GM12878 (cell line): ENCODE measurements around the gene CYP46A1. TPM values are rescaled to one million over a fixed set of nuclear protein-coding genes. Genes with fewer than 3 reads are reported as not detected.

Source experiments
- ATAC-seq: fragments of 200-7000 bp; cut with Tn5 transposase; 3 replicates; pipeline ENCODE4 v1.9.1; 2020; ENCODE audit warnings: mild to moderate bottlenecking, moderate library complexity
- BruUV-seq: library from RNA; stranded (reverse); fragments of 400-500 nt; replicated peaks from 2 replicates; lab custom pipeline; 2021; lab: Mats Ljungman, UMichigan
- CTCF ChIA-PET: fragments of 300-600 bp; sonication (Branson Sonifier 250); formaldehyde crosslinking; extraction: SDS; loops from one replicate; lab custom pipeline; 2021; ENCODE audit warnings: inconsistent platforms; lab: Yijun Ruan, JAX
- POLR2A ChIA-PET: fragments of 350-600 bp; formaldehyde crosslinking; extraction: SDS; loops from one replicate; lab custom pipeline; 2021; ENCODE audit warnings: inconsistent platforms; lab: Charles Lee
- RAD21 ChIA-PET: fragments of 300-600 bp; sonication (Branson Sonifier 250); formaldehyde crosslinking; loops from one replicate; lab custom pipeline; 2023; ENCODE audit warnings: antibody characterized with exemption; ENCODE audit not compliant: unreplicated experiment; lab: Charles Lee
- SMC1A ChIA-PET: fragments of 300-600 bp; sonication (Branson Sonifier 250); formaldehyde crosslinking; loops from one replicate; lab custom pipeline; 2023; ENCODE audit not compliant: unreplicated experiment, uncharacterized antibody; lab: Charles Lee
- DNase-seq: peaks from one replicate; pipeline ENCODE4 v3.0.0-alpha.2; 2011; ENCODE audit warnings: low read depth, low spot score
- FAIRE-seq: peaks from 3 replicates; lab custom pipeline; 2011; peaks lifted over from hg19 to GRCh38; lab: Jason Lieb, UNC
- H2AFZ ChIP-seq: 2 replicates; pipeline ENCODE4 v1.6.0; 2011; ENCODE audit warnings: low read depth, low read length, control low read depth; ENCODE audit not compliant: control insufficient read depth
- H3K27ac ChIP-seq: 2 replicates; pipeline ENCODE4 v1.5.1; 2011; ENCODE audit warnings: control low read depth; ENCODE audit not compliant: control insufficient read depth, insufficient read depth
- H3K27me3 ChIP-seq, 2 experiments: replicated peaks in 1 of 2; 2 replicates each; pipeline versions ENCODE4 v1.6.0 to v1.6.1; 2011; ENCODE audit warnings: low read length in 1 of 2; ENCODE audit not compliant: control insufficient read depth in 2 of 2, insufficient read depth in 2 of 2
- H3K36me3 ChIP-seq, 2 experiments: 2 replicates each; pipeline ENCODE4 v1.5.1; 2011; ENCODE audit warnings: low read length in 1 of 2; ENCODE audit not compliant: control insufficient read depth in 2 of 2, insufficient read depth in 2 of 2
- H3K4me1 ChIP-seq: 2 replicates; pipeline ENCODE4 v1.6.1; 2011; ENCODE audit warnings: mild to moderate bottlenecking, low read length, moderate library complexity, mixed read lengths; ENCODE audit not compliant: control insufficient read depth, insufficient read depth
- H3K4me2 ChIP-seq: 2 replicates; pipeline ENCODE4 v1.6.0; 2011; ENCODE audit warnings: control low read depth; ENCODE audit not compliant: control insufficient read depth, insufficient read depth
- H3K4me3 ChIP-seq: fragments of 200-600 bp; sonication (generic); 2 replicates; pipeline ENCODE4 v1.5.1; 2016
- H3K79me2 ChIP-seq: 2 replicates; pipeline ENCODE4 v1.6.0; 2011; ENCODE audit warnings: low read length; ENCODE audit not compliant: control insufficient read depth, insufficient read depth
- H3K9ac ChIP-seq: 2 replicates; pipeline ENCODE4 v1.8.0; 2011; ENCODE audit warnings: low read length, control low read depth, mixed read lengths; ENCODE audit not compliant: control insufficient read depth, insufficient read depth
- H3K9me3 ChIP-seq: replicated peaks from 3 replicates; pipeline ENCODE4 v1.5.1; 2011; ENCODE audit warnings: mild to moderate bottlenecking, low read length; ENCODE audit not compliant: control insufficient read depth, insufficient read depth
- H4K20me1 ChIP-seq: 2 replicates; pipeline ENCODE4 v1.6.0; 2011; ENCODE audit not compliant: control insufficient read depth, insufficient read depth
- ASH2L ChIP-seq: fragments of 300-600, 200-600 bp; sonication (generic); IDR thresholded peaks from 2 replicates; pipeline ENCODE4 v1.6.1; 2017; ENCODE audit warnings: low read depth, mild to moderate bottlenecking, borderline replicate concordance
- BCL3 ChIP-seq: IDR thresholded peaks from 2 replicates; pipeline ENCODE4 v1.6.1; 2011; ENCODE audit warnings: borderline replicate concordance, low read depth, mild to moderate bottlenecking, moderate library complexity, low read length; ENCODE audit not compliant: insufficient read depth, poor library complexity, severe bottlenecking
- CBFB ChIP-seq: IDR thresholded peaks from 2 replicates; pipeline ENCODE4 v1.6.1; 2016; ENCODE audit warnings: antibody characterized with exemption, low read depth
- CBX3 ChIP-seq: fragments of 200-600 bp; sonication (generic); IDR thresholded peaks from 2 replicates; pipeline ENCODE4 v1.6.1; 2016; ENCODE audit warnings: low read depth, borderline replicate concordance
- CREM ChIP-seq: IDR thresholded peaks from 2 replicates; pipeline ENCODE4 v1.6.1; 2014; ENCODE audit warnings: antibody characterized with exemption, low read depth
- ETV6 ChIP-seq, 2 experiments: fragments of 450-650 bp in 1 of 2; IDR thresholded peaks in 1 of 2; conservative IDR thresholded peaks in 1 of 2; 2 replicates each; pipeline ENCODE4 v1.6.1; 2014; ENCODE audit warnings: antibody characterized with exemption in 1 of 2, borderline replicate concordance in 1 of 2, low read depth in 1 of 2, mild to moderate bottlenecking in 1 of 2, moderate library complexity in 1 of 2
- HCFC1 ChIP-seq: fragments of 150-350 bp; IDR thresholded peaks from 2 replicates; pipeline ENCODE4 v1.6.1; 2014; ENCODE audit warnings: low read length
- HDAC2 ChIP-seq: fragments of 200-600 bp; sonication (generic); IDR thresholded peaks from 2 replicates; pipeline ENCODE4 v1.6.1; 2017
- JUND ChIP-seq: IDR thresholded peaks from 2 replicates; pipeline ENCODE4 v1.6.1; 2012; ENCODE audit warnings: low read depth, mild to moderate bottlenecking, low read length, improper control_type of control experiment, moderate library complexity
- KDM1A ChIP-seq: fragments of 200-600 bp; sonication (generic); IDR thresholded peaks from 2 replicates; pipeline ENCODE4 v1.6.1; 2016; ENCODE audit warnings: borderline replicate concordance
- KLF5 ChIP-seq: fragments of 450-650 bp; IDR thresholded peaks from 2 replicates; pipeline ENCODE4 v1.6.1; 2014; ENCODE audit warnings: mild to moderate bottlenecking; ENCODE audit not compliant: partially characterized antibody
- MEF2B ChIP-seq: fragments of 450-650 bp; IDR thresholded peaks from 2 replicates; pipeline ENCODE4 v1.6.1; 2018; ENCODE audit warnings: mild to moderate bottlenecking, moderate library complexity; ENCODE audit not compliant: partially characterized antibody, poor library complexity, severe bottlenecking
- PBX3 ChIP-seq: IDR thresholded peaks from 2 replicates; pipeline ENCODE4 v1.6.1; 2011; ENCODE audit warnings: mild to moderate bottlenecking, low read depth, low read length, moderate library complexity; ENCODE audit not compliant: insufficient replicate concordance
- POLR2A ChIP-seq: IDR thresholded peaks from 2 replicates; pipeline ENCODE4 v1.6.1; 2011; ENCODE audit warnings: low read depth, mild to moderate bottlenecking, low read length
- POLR2AphosphoS5 ChIP-seq: IDR thresholded peaks from 2 replicates; pipeline ENCODE4 v1.6.1; 2011; ENCODE audit warnings: mild to moderate bottlenecking, low read length, inconsistent platforms
- POU2F2 ChIP-seq: IDR thresholded peaks from 3 replicates; pipeline ENCODE4 v1.6.1; 2011; ENCODE audit warnings: low read depth, mild to moderate bottlenecking, low read length, borderline replicate concordance
- RBBP5 ChIP-seq: fragments of 200-600 bp; sonication (generic); conservative IDR thresholded peaks from 2 replicates; pipeline ENCODE4 v1.6.1; 2016
- SMAD5 ChIP-seq: IDR thresholded peaks from 2 replicates; pipeline ENCODE4 v1.6.1; 2016; ENCODE audit warnings: antibody characterized with exemption, low read depth
- ZNF687 ChIP-seq: fragments of 450-650 bp; IDR thresholded peaks from 2 replicates; pipeline ENCODE4 v1.6.1; 2017; ENCODE audit warnings: mild to moderate bottlenecking, moderate library complexity
- WGBS: methylation state at CpG from one replicate; pipeline ENCODE4 v1.1.6; 2016; ENCODE audit warnings: low lambda C conversion rate; ENCODE audit not compliant: insufficient replicate concordance, insufficient coverage; ENCODE audit errors: missing lambda C conversion rate; 5-methylcytosine and 5-hydroxymethylcytosine counted together
- in situ Hi-C: fragments of 300-500 bp; cut with MboI; formaldehyde crosslinking; loops from 9 replicates; pipeline ENCODE4 v1.14.3; 2018; ENCODE audit warnings: mixed read lengths
- intact Hi-C: fragments of 100-400 bp; cut with micrococcal nuclease; formaldehyde crosslinking; loops from one replicate; pipeline ENCODE4 v1.14.2; 2022; ENCODE audit not compliant: unreplicated experiment
- polyA plus RNA-seq, 11 experiments: library from polyadenylated mRNA; depleted of rRNA in 4 of 11; unstranded in 6 of 11; stranded (reverse) in 5 of 11; fragments of >200 nt; fragmentation: Nextera tagmentation in 4 of 11; fragmentation: Illumina TruSeq in 1 of 11; extraction: Ambion mirVana in 4 of 11; extraction: Trizol in 1 of 11; gene quantifications; 1 replicate in 1 of 11; 2 replicates in 10 of 11; pipeline versions ENCODE4 v1.2.1 to v1.2.3, GENCODE V29; 2011 to 2016; ENCODE audit warnings: inconsistent platforms in 2 of 11, missing spikeins in 2 of 11, low read depth in 1 of 11
- total RNA-seq, 4 experiments: library from RNA; depleted of rRNA in 3 of 4; stranded (reverse); fragments of >200 nt in 3 of 4; fragmentation: Illumina TruSeq in 1 of 4; extraction: Trizol in 1 of 4; gene quantifications; 2 replicates each; pipeline versions ENCODE4 v1.2.1 to v1.2.3, GENCODE V29; 2013 to 2021

CYP46A1 gene
- total and polyA plus RNA-seq, 10 of the 15 experiments (the other 5 are each of a cell fraction or from before 2014, with no cell fraction given), result 0.04 to 0.11 TPM; not detected in 8

- RAD21 ChIA-PET, result no interaction called here
- CTCF ChIA-PET, result no interaction called here
- TF ChIP-seq CBX3, result no peak
- TF ChIP-seq KDM1A, result no peak
- TF ChIP-seq BCL3, result no peak
- TF ChIP-seq POLR2A, result no peak
- TF ChIP-seq CREM, result no peak
- no peak for TF ChIP-seq MEF2B
- no peak for TF ChIP-seq ZNF687
- TF ChIP-seq HCFC1, result no peak
- no peak for TF ChIP-seq JUND
- no peak for TF ChIP-seq CBFB
- TF ChIP-seq POU2F2, result no peak
- no peak for TF ChIP-seq SMAD5
- no peak for TF ChIP-seq PBX3
- no peak for TF ChIP-seq HDAC2
- TF ChIP-seq RBBP5, result no peak
- TF ChIP-seq ASH2L, result no peak
- no peak for TF ChIP-seq ETV6 (conservative IDR thresholded peaks at IDR 0.05 in 1 of 2, IDR thresholded peaks at IDR 0.05 in 1 of 2; ENCODE audit: borderline replicate concordance in 1 of 2, low read depth in 1 of 2)
- TF ChIP-seq POLR2AphosphoS5, result no peak
- TF ChIP-seq KLF5, result no peak
- TF ChIP-seq, all 136 proteins: peak for 0
- ATAC-seq (no peak), DNase-seq (no peak), FAIRE-seq (no peak)
- H3K4me3 ChIP-seq, result no peak overlapping the region
- H3K79me2 ChIP-seq, result no peaks in the 10 kb centered on the region
- no peak overlapping the region for H2AFZ ChIP-seq
- in situ Hi-C loops (no loop called here), intact Hi-C loops (no loop called here)
- no TSS peak for BruUV-seq
- POLR2A ChIA-PET, result no interaction called here
- H3K9ac ChIP-seq, result no peak overlapping the region
- H3K27ac ChIP-seq, result no peak overlapping the region
- H3K9me3 ChIP-seq, result no peaks in the 10 kb centered on the region
- peaks cover 1 to 3% of the 10 kb centered on the region in 2 experiments; a peak in 2 of 4 replicates for H3K27me3 ChIP-seq
- H3K4me2 ChIP-seq, result no peak overlapping the region
- no peaks in the 10 kb centered on the region for H3K36me3 ChIP-seq
- H4K20me1 ChIP-seq, result no peaks in the 10 kb centered on the region
- SMC1A ChIA-PET, result no interaction called here
- 44% methylated on average over 10 of the region's 10 CpGs for WGBS
- H3K4me1 ChIP-seq, result peaks cover 14% of the 10 kb centered on the region
These were observed 21.3 kb upstream of the CYP46A1 start for GRCh38 chr14:99662846-99663245.
